Psoas muscle (tissue), 8 donors: Measurements from ENCODE around the gene ABCA7. TPM values are rescaled to one million over a fixed set of nuclear protein-coding genes. Genes with fewer than 3 reads are reported as not detected.
A peak's percentile ranks its signal among the peaks of the same experiment; 100 is the strongest.

Experiments
- ATAC-seq, 4 donors: fragments of 200-7000 bp; cut with Tn5 transposase; one replicate each; pipeline ENCODE4 v1.9.1; 2020; ENCODE audit warnings: moderate library complexity in 3 of 4, mild to moderate bottlenecking in 2 of 4
- DNase-seq, 2 donors: peaks; one replicate each; pipeline ENCODE4 v3.0.0-alpha.2; 2020
- H3K27ac ChIP-seq: fragments of 200-600 bp; one replicate; pipeline ENCODE4 v1.8.0; 2022
- H3K27me3 ChIP-seq, 3 donors: fragments of 200-600 bp in 1 of 3; one replicate each; pipeline versions ENCODE4 v1.6.1 to v1.8.0; 2013 to 2022; ENCODE audit warnings: low read length in 2 of 3, mild to moderate bottlenecking in 2 of 3, moderate library complexity in 1 of 3; ENCODE audit not compliant: insufficient read depth in 3 of 3
- H3K36me3 ChIP-seq, 2 donors: fragments of 200-600 bp in 1 of 2; one replicate each; pipeline versions ENCODE4 v1.6.1 to v1.8.0; 2013 to 2022; ENCODE audit warnings: low read depth in 1 of 2, mild to moderate bottlenecking in 1 of 2, moderate library complexity in 1 of 2; ENCODE audit not compliant: insufficient read depth in 1 of 2
- H3K4me1 ChIP-seq: fragments of 200-600 bp; one replicate; pipeline ENCODE4 v1.8.0; 2022
- H3K4me3 ChIP-seq: fragments of 200-600 bp; one replicate; pipeline ENCODE4 v1.8.0; 2022; ENCODE audit warnings: mild to moderate bottlenecking
- H3K9me3 ChIP-seq: fragments of 200-600 bp; one replicate; pipeline ENCODE4 v1.8.0; 2022
- CTCF ChIP-seq: fragments of 200-600 bp; IDR thresholded peaks from one replicate; pipeline ENCODE4 v1.8.0; 2022; ENCODE audit warnings: antibody characterized with exemption
- WGBS, 3 donors: extraction: QIAGEN DNeasy Blood & Tissue Kit; methylation state at CpG; one replicate each; pipeline versions ENCODE4 v1.1.6 to v1.1.7; 2013; 5-methylcytosine and 5-hydroxymethylcytosine counted together
- intact Hi-C, 2 donors: fragments of 100-400 bp; cut with DNase I; formaldehyde crosslinking; loops; one replicate each; pipeline versions ENCODE4 v1.11.0 to v1.14.2; 2022
- polyA plus RNA-seq, 3 donors: library from polyadenylated mRNA; stranded (reverse); fragments of 200-250 nt; gene quantifications; one replicate each; pipeline ENCODE4 v1.2.3, GENCODE V29; 2013
- total RNA-seq, 4 donors: library from RNA; stranded (reverse); fragmentation: NEBNext Ultra II Directional in 2 of 4; extraction: Animal tissue kit (Norgen Biotek cat#: 25700) in 2 of 4; gene quantifications; one replicate each; pipeline versions ENCODE4 v1.2.1 to v1.2.4, GENCODE V29; 2021 to 2023
- donor health status: healthy with polysubstance abuse.
- donor health status: DM: no; HTN: no; CAD: no; lungs with moderate emphysema.
- donor health status: Bipolar disorder and iron deficiency.
- donor health status: healthy.
- donor health status: DM: yes; HTN: yes; CAD: no.
- donor health status: DM: no; HTN: no; CAD: no.
- donor health status: DM: no; HTN: no; CAD: no.
- donor health status: DM: yes; HTN: yes; CAD: no.

Gene ABCA7
- total and polyA plus RNA-seq, 7 donors, result 2.6 to 19.5 (median 10.1) TPM

GRCh38 chr19:1006711-1007398, 33.1 kb upstream of the ABCA7 start:
- Histone ChIP-seq H3K27me3 (peaks cover 0 to 13% (median 5%) of the 10 kb centered on the region in 3 donors), H3K4me1 (no peaks in the 10 kb centered on the region), H3K4me3 (no peak overlapping the region), H3K36me3 (peaks cover 11 to 33% of the 10 kb centered on the region in 2 donors), H3K27ac (no peak overlapping the region), H3K9me3 (no peaks in the 10 kb centered on the region)
- no peak for ATAC-seq
- no peak for TF ChIP-seq CTCF
- intact Hi-C loops, result no loop called here
- DNase-seq, result no peak
- WGBS, 3 donors, result 74 to 79% (median 74%) methylated on average over 25 to 27 of the region's 27 CpGs

GRCh38 chr19:1007399-1008251, 32.3 kb upstream of the ABCA7 start:
- Histone ChIP-seq H3K36me3 (peaks cover 13 to 41% of the 10 kb centered on the region in 2 donors), H3K27ac (no peak overlapping the region), H3K4me1 (no peaks in the 10 kb centered on the region), H3K4me3 (no peak overlapping the region), H3K27me3 (peaks cover 0 to 9% (median 0%) of the 10 kb centered on the region in 3 donors), H3K9me3 (no peaks in the 10 kb centered on the region)
- DNase-seq (no peak), ATAC-seq (no peak)
- intact Hi-C loops, result no loop called here
- TF ChIP-seq CTCF, result no peak
- WGBS, 3 donors, result 89 to 91% (median 90%) methylated on average over 64 to 73 of the region's 73 CpGs

- Histone ChIP-seq H3K4me1 (no peaks in the 10 kb centered on the region), H3K36me3 (peaks cover 13 to 49% of the 10 kb centered on the region in 2 donors), H3K27ac (no peak overlapping the region), H3K4me3 (no peak overlapping the region), H3K27me3 (peaks cover 0 to 2% (median 0%) of the 10 kb centered on the region in 3 donors), H3K9me3 (no peaks in the 10 kb centered on the region)
- peak in 2 of 4 donors; percentile 6 to 8 for ATAC-seq
- 90 to 93% (median 93%) methylated on average over 45 of the region's 45 CpGs for WGBS, 3 donors
- intact Hi-C loops, result no loop called here
- no peak for TF ChIP-seq CTCF
- DNase-seq, result peak in 1 of 2 donors; percentile 49
Measured at GRCh38 chr19:1008268-1009040, 31.5 kb upstream of the ABCA7 start.

GRCh38 chr19:1009041-1009980, 30.6 kb upstream of the ABCA7 start:
- Histone ChIP-seq H3K27ac (no peak overlapping the region), H3K27me3 (no peaks in the 10 kb centered on the region), H3K36me3 (peaks cover 13 to 58% of the 10 kb centered on the region in 2 donors), H3K4me1 (peaks cover 1% of the 10 kb centered on the region), H3K9me3 (no peaks in the 10 kb centered on the region), H3K4me3 (no peak overlapping the region)
- intact Hi-C loops, result no loop called here
- ATAC-seq (peak in 1 of 4 donors; percentile 14), DNase-seq (peak in 1 of 2 donors; percentile 64)
- no peak for TF ChIP-seq CTCF
- 84 to 86% (median 86%) methylated on average over 72 to 92 of the region's 92 CpGs for WGBS, 3 donors
